A204.1 (cell line): ENCODE results near the gene U2AF1L4.

Experiments
- FAIRE-seq: peaks from 2 replicates; lab custom pipeline; 2012; peaks lifted over from hg19 to GRCh38; lab: Jason Lieb, UNC

The U2AF1L4 gene

DNA sequence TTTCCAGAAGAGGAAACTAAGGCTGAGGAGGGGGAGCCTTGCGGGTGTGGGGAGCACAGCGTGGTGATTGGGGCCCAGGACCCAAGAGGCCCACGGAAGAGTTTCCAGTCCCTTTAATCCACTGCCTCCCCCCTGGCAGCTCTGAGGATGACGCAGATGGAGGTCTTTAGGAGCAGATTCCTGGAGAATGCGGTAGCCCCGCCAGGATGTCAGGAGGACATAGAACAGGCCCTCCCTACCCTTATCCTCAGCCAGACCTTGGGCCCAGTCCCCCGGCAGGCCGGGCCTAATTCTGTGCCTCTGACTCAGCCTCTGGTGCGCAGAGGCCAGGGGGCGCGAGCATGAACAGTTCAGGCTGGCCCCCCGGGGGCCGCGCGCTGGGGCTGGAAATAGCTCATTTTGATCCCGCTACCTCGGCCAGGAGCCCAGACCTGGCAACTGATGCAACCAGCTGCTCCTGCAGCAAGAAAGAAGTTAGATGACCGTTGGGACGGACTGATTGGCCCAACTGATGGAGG lies 12.1 kb upstream of the U2AF1L4 start:
- no peak for FAIRE-seq

DNA sequence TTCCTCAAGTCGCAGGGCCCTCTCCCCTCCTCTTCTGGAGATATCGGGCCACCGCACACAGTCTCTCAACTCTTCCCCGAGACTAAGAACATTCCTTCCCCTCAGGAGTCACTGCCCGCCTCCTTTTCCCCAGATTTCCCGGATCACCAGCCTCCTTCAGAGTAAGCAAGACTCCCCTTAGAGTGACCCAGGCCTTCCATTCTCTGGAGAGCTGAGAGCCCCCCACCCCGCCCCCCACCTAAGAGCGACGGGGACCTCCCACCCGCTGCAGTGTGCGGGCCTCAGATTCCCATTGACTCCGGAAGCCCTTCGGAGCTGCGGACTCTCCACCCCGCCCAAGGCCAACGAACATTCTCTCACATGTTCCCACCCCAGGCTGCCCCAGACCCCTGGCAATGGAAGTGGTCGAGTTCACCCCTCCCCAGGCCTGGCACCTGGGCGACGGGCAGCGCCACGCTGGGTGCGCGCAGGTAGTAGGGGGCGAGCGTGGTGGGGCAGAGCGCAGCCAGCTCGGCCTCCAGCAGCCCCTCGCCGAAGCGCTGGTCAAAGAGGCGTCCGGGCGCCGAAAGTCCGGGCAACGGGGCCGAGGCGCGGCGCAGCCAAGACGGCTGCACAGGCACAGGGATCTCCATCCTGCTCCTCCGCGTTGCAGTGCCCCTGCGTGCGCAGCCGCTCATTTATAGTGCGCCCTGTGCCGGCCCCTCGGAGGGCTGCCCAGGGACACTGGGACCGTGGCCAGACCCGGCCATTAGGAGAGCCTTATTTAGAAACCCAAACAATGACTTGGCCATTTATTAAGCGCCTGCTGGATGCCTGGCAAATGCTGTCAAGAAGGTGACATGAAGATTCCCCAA lies 11.4 kb upstream of the U2AF1L4 start, which contains the start of gene HSPB6:
Gene HSPB6, minus strand, starts transcription at position 653 of the 854 bp plus-strand sequence. Its CDS starts 21 bp downstream, at position 632.
- no peak for FAIRE-seq

DNA sequence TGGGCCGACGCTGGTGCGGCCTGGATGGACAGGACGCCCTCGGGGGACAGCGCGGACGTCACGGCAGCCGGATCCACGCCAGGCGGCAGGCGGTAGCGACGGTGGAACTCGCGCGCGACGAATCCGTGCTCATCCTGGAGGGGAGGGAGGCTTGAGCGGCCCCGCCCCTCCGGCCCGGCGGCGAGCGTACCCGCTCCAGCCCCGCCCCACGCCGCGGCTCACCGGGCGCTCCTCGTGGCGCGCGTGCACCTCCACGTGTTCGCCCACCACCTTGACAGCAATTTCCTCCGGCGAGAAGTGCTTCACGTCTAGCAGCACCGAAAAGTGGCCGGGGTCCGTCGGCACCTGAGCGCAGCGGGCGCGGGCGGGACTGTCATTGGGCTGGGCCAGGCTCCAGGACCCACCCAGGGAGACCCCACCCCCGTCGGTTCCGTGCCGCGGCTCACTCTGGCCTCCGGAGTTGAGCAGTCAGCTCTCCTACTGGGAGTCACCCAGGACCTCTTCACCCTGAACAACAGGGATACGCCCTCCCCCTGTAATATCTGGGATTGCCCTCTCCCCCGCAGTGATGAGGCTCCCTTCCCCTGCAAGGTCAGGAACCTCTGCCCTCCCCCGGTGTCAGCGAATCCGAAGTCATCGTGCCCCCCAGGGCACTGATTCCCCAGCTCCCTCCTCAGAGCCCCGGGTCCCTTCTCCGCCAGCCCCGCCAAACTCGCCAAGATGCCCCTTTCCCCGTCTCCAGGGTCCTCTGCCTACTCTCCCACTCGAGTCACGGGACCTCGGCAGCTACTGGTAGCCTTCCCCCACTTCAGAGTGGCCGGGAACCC lies 10.5 kb upstream of the U2AF1L4 start:
- no peak for FAIRE-seq

DNA sequence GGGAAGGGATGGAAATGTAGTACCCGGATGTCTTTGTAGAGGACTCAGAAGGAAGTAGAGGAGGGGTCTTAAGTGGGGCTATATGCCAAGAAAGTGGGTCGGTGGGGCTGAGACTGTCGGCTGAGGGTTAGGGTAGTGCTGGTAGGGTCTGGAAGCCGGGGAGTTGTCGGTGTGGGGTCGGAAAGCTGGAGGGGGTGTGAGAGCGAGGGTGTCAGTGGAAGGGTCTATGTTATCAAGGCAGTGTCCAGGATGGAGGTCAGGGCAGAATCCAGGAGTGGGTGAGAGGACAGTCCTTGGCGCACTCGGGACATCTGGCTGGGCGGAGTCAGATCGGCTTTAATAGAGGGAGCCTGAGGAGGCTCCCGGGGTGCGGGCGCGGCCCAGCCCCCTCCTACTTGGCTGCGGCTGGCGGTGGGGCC lies 9.9 kb upstream of the U2AF1L4 start:
- FAIRE-seq = no peak

DNA sequence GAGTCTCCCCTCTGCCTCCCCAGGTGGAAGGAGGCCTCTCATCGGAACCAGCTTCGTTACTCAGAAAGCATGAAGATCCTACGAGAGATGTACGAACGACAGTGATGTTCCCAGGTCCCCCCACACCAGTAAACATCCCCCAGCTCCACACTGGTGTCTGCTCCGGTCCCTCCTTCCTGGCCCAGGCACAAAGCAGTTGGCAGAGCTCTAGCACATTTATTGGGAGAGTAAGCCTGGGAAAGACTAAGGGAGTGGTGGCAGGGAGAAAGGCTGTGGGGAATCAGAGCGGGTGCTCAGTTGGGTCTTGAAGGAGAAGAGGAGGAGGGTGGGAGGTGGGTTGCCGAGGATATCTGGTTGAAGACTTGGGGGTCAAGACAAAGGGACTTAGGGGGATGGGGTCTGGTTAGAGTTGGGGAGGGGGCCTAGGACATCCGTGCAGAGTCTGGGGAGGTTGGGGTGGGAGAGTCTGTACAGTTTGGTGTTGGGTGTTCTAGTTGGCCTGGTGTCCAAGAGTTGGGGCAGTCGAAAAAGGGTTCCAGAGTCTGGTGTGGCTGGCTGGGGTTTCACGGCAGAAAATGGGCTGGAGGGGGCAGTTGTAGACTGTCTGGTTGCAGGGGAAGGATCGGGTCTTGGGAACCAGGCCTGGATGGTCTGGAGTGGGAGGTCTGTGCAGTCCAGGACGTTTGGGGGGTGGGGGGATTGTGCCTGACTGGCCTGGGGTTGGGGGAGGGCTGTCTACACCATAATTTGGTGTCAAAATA lies 9.3 kb upstream of the U2AF1L4 start:
- no peak for FAIRE-seq

DNA sequence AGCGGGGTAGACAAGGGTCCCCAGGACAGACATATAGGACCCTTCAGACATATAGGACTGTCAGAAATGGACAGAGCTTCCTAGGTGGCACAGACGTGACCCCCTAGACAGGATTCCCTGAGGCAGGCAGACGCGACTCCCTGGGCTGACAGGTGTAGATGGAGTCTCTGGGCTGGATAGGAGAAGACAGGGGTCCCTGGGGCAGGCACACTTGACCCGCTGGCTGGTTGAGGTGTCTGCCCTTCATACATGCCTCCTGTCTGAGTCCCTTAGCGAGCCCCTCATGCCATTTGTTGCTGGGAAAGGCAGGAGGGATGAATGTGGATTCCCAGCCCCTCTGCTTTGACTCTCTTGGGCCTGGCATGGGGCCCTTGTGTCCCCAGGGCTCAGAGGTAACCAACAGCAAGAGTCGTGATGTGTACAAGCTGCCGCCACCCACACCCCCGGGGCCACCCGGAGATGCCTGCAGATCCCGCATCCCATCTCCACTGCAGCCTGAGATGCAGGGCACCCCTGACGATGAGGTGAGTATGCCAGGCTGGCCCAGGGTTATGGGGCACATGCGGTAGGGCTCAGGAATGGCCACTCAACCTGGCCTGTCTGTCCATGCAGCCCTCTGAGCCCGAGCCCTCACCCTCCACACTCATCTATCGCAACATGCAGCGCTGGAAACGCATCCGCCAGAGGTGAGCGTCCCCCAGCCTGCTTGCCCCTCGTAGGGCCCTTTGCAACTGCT lies 8.6 kb upstream of the U2AF1L4 start:
- FAIRE-seq = no peak

DNA sequence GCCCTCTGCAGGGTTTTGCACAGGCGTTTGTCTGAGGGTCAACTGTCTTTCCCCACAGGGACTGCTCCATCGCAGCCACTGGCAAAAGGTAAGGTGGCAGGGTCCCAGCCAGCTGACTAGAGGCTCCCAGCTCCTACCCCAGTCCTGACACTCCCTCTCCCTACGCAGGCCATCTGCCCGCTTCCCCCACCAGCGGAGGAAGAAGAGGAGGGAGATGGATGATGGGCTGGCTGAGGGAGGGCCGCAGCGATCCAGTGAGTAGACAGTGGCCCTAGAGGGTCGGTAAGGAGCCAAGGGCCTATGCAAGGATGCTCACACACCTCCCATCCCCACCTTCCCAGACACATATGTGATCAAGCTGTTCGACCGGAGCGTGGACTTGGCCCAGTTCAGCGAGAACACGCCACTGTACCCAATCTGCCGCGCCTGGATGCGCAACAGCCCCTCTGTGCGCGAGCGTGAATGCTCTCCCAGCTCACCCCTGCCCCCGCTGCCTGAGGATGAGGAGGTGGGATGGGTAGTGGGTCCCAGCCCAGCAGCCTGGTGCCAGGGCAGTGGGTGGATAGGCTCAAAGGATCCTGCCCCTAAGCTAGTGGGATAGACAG lies 7.6 kb upstream of the U2AF1L4 start:
- no peak for FAIRE-seq

DNA sequence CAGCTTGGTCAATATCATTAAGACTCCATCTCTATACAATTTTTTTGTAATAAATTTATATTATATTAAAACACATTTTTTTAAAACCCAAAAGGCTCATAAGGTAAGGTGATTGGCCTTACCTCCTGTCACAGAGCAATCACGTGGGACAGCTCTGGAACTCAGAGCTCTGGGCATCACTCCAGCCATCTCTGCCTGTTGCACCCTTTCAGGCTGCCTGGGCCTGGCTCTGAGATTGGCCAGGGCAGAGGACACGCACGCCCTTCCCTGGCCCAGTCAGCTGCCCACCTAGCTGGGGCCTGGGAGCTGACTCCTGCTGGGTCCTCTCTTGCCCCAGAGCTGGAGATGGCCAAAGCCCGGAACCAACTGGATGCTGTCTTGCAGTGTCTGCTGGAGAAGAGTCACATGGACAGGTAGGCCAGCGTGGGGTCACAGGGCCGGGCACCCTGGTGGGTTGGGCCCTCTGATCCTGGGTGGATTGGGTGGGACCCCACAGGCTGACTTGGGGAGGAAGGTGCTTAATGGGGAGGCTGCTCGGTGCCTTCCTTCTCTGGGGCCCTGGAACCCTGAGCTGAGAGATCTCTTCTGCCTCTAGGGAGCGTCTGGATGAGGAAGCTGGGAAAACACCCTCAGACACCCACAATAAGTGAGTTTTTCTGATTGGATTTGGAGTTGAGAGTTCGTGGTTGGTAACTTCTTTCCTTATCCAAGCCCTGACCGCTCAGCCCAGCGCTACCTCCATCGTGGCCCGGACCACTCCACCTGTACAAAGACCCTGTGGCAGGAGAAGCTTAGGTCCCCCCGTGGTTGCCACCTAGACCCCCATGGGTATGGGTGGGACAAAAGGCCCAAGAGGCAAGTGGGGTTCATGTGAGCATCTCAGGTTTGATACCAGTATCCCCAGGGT lies 6.9 kb upstream of the U2AF1L4 start:
- no peak for FAIRE-seq

DNA sequence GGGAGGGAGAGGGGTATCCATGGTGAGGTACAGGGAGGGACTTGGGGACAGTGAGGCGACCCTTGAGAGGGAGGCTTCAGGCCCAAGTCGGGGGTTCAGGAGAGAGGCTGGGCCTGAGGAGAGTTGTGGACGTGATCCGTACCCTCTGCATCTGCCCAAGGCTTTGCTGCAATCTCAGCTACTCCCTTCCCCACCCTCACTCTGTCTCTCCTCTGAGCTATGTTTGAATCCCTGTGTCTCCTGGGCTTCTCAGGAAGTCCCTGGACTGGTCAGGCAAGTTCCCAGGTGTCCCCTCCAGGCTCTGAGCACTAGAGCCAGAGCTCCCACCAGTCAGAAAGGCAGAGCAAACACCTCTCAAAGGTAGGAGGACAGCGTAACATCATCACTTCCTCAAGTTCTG lies 4.9 kb upstream of the U2AF1L4 start:
- no peak for FAIRE-seq

DNA sequence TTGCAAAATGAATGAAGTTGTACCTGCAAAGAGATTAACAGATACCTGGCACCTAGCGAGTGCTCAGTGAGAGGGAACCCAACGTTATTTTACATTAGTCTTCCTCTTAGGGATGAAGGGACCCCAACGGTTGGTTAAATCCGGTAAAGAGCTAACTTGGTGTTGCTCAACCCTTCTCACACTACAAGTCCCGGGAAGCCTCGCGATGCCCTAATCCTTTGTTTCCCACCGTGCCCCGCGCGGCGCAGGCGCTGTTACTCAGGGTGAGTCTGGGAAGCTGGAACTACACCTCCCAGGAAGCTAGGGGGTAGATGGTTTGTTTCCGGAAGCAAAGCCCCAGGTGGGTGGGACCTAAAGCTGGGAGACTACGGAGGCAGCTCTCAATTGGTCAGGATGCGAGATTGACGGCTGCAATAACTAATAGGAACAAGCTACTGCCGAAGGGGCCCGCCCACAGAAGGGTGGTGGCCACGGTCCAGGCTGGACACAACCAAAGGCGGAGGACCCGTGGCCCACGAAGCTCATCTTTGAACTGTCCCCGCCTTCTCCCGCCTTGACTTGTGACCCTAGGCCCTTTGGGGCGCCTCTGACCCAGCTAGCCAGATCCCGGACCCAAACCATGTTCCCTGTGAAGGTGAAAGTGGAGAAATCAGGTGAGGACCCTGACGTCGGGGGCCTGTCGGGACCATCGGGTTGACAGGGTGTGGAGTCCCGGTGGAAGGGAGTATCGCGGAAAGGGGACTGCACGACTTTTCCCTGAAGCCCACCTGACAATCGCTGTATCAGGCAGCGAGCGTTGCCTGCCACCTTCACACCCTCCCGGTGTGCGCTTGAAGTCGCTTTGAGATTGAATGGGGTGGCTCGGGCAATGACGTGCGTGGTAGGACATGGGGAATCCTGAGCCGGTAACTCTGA lies 3.1 kb upstream of the U2AF1L4 start, which contains the start of gene LIN37:
Gene LIN37, plus strand, starts transcription at position 471 of the 915 bp plus-strand sequence. Its CDS starts 149 bp downstream, at position 620.
- FAIRE-seq = peak; percentile 97

DNA sequence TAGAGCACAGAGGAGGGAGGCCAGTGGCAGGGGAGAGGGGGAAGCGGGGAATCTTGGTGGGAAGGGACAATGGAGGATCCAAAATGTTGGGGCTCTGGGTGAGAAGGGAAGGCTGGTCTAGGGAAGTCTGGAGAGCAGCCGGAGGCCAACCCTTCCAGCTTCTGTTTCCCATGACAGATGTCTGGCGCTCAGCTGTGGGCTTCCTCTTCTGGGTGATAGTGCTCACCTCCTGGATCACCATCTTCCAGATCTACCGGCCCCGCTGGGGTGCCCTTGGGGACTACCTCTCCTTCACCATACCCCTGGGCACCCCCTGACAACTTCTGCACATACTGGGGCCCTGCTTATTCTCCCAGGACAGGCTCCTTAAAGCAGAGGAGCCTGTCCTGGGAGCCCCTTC lies 1.3 kb upstream of the U2AF1L4 start:
- no peak for FAIRE-seq

DNA sequence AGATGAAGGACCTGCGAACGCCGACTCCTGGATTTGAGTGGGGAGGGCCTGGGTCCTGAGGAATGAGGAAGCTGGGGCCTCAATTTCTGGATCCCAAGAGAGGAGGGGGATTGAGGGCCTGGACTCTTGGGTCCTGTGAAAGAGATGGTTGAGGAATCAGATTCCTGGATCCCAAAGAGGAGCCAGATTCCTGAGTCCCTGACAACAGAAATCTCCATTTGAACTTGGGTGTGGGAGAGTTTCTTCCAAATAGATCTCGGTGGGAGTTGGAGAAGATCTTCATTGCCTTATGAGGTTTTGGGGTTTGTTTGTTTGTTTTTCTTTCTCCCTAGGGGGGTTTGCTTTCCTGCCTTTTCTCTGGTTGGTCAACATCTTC lies 857 bp upstream of the U2AF1L4 start:
- FAIRE-seq = no peak

DNA sequence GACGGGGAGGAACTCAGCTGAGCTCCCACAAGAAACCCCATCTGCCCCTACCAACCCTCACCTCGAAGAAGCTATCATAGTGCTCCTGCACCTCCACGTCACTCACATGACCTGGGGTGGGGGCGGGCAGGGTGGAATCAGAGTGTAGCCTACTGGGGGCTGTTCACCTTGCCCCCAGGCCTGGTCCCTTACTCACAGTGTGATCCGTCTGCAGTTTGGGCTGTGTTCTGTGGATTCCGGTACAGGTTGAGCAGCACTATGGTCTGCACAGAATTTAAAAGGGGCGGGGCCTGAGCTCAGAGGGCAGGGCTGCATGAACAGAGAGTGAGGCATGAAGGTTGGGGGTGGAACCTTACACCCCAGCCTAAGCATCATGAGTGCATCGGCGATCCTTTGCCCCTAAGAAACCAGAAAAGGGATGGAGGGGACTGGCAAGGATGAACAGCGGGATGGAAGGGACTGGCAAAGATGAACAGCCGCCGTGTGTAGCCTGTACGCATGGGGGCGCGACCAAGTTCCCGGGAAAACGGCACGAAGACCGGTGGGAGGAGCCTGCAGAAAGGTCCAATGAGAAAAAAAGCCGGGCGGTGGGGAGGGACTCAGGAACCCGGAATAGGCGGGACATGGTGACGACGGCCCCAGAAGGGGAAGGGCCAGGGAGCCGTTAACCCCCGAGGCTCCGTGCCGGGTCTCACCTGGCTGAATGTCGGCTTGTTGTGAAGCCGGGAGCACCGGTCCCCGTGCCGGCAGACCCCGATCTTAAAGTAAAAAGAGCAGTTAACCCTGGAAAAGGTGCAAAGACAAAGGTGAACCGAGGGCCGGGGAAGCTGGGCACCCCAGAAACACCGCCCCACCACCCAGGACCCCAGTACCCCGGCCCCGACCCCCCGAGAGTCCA lies 539 bp downstream of the U2AF1L4 start:
- FAIRE-seq = peak; percentile 82

DNA sequence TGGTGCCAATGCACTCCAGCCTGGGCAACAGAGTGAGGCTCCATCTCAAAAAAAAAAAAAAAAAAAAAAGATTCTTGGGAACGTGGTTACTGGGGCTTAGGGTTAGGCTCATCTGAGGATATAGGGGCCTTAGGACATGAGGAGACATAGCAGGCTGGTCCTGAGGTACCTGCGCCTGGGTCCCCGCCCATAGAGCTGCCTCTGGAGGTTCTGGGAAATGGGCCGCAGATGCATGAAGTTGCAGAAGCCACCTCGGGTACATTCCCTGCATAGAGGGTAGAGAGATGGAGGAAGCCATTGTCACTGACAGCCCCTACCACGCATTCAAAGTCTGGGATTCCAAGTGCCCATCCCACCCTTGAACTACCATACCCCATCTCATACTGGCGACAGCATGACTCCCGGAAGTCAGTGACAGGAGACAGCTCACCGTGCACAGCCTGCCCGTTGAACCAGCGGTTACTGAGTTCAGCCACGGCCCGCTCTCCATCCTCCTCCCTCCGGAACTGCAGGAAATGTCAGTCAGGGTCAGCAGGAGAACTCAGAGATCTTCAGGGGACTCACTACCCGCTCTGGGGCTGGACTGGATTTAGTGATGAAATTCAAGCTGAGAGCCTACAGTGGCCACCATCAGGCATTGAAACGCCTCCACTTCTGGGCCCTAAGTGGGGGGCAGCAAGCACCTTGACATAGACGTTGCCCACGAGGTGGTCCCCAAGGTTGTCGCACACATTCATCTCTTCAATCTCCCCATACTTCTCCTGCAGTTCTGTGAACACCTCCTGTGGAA lies 1.4 kb downstream of the U2AF1L4 start:
- no peak for FAIRE-seq

DNA sequence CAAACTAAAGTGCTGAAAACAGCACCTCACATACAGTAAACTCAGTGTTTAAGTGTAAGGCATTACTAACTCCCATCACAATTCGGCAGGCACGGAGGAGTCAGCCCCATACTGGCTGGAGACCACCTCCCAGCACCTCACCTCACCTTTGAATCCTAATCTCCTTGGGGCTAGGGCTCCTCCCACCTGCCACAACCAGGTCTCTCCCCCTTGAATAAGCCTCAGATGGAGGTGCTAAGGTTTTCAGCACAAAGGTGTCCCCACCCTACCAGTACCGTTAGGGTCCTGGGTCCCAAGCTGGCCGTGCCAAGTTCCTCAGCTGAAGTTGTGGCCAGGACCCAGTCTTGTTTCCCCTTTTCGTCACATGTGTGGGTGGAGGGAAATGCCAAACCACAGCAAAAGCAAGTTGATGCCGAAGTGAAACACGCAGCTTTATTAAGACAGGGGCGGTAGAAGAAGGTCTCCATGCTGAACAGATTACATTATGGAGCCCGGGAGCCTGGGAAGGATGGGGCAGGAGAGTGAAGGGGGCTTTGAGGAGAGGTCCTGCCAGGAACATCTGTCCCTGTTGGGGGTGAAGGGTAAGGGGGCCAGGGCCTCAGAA lies 3.0 kb downstream of the U2AF1L4 start, which contains the start of gene IGFLR1:
Gene IGFLR1, minus strand, starts transcription at position 332 of the 604 bp plus-strand sequence. CDS start 1,272 bp downstream, outside the sequence.
- FAIRE-seq = no peak

DNA sequence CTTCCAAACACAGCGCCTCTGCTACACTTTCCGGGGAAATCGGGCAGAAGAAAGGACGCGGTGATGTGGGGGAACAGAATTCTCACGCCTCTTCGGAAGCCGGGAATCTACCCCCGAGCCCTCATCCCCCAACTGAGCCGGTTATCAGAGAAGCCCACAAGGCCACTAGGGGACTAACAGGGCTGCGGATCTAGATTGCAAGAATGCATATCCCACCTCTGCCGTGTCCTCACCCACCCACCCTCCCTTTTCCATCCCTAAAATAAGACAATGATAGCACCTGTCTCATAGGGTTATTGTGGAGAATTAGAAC lies 4.1 kb downstream of the U2AF1L4 start:
- FAIRE-seq = no peak
